Neutrophil (primary cell): ENCODE data around the gene CGN.

ENCODE experiments used
- H3K27ac ChIP-seq: fragments of 200-600 bp; sonication (generic); 2 replicates; pipeline ENCODE4 v1.5.1; 2016; ENCODE audit warnings: mild to moderate bottlenecking, moderate library complexity
- H3K27me3 ChIP-seq: fragments of 200-600 bp; sonication (generic); 2 replicates; pipeline ENCODE4 v1.6.0; 2016; ENCODE audit warnings: mild to moderate bottlenecking
- H3K36me3 ChIP-seq: fragments of 200-600 bp; sonication (generic); 2 replicates; pipeline ENCODE4 v1.5.1; 2017
- H3K4me1 ChIP-seq, 2 experiments: fragments of 200-600 bp in 1 of 2; sonication (generic) in 1 of 2; 1 replicate in 1 of 2; 2 replicates in 1 of 2; pipeline versions ENCODE4 v1.5.1 to v1.6.1; 2013 to 2016; ENCODE audit warnings: low read depth in 1 of 2, low read length in 1 of 2, mild to moderate bottlenecking in 1 of 2, moderate library complexity in 1 of 2; ENCODE audit not compliant: control insufficient read depth in 1 of 2, insufficient read depth in 1 of 2
- H3K4me3 ChIP-seq, 2 experiments: fragments of 200-600 bp in 1 of 2; sonication (generic) in 1 of 2; 1 replicate in 1 of 2; 2 replicates in 1 of 2; pipeline ENCODE4 v1.5.1; 2013 to 2016; ENCODE audit warnings: low read depth in 1 of 2, low read length in 1 of 2, mild to moderate bottlenecking in 1 of 2, moderate library complexity in 1 of 2
- H3K9me3 ChIP-seq: fragments of 200-600 bp; sonication (generic); 2 replicates; pipeline ENCODE4 v1.5.1; 2016
- TF ChIP-seq, protein P1 (sequence below): fragments of 200-600 bp; sonication (generic); IDR thresholded peaks from 2 replicates; pipeline ENCODE4 v1.5.1; 2016; ENCODE audit warnings: antibody characterized with exemption

CGN gene

DNA sequence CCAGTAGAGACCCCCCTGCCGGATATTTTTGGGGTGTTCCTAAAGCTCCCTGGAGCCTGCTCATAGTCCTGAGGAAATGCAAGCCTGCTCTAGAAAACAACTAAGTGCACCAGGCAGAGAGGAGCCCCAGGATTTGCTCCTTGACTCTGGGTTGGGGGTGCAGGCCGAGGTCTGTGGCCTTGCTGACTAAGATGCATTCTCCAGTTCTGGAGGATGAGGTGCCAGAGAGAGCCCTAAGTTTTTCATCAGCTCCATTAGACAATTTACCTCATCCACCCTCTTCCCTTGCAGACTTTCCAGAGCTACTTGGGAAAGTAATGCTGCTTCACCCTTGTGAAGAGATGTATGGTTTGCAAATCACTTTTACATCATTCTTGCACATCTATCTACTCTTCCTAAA lies 38.0 kb downstream of the CGN start:
- H3K9me3 ChIP-seq = no peaks in the 10 kb centered on the region
- no peak overlapping the region for H3K27ac ChIP-seq
- TF ChIP-seq, protein P1, sequence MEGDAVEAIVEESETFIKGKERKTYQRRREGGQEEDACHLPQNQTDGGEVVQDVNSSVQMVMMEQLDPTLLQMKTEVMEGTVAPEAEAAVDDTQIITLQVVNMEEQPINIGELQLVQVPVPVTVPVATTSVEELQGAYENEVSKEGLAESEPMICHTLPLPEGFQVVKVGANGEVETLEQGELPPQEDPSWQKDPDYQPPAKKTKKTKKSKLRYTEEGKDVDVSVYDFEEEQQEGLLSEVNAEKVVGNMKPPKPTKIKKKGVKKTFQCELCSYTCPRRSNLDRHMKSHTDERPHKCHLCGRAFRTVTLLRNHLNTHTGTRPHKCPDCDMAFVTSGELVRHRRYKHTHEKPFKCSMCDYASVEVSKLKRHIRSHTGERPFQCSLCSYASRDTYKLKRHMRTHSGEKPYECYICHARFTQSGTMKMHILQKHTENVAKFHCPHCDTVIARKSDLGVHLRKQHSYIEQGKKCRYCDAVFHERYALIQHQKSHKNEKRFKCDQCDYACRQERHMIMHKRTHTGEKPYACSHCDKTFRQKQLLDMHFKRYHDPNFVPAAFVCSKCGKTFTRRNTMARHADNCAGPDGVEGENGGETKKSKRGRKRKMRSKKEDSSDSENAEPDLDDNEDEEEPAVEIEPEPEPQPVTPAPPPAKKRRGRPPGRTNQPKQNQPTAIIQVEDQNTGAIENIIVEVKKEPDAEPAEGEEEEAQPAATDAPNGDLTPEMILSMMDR = no peak
- no peaks in the 10 kb centered on the region for H3K4me1 ChIP-seq
- H3K4me3 ChIP-seq = no peak overlapping the region
- no peaks in the 10 kb centered on the region for H3K36me3 ChIP-seq
- peaks cover 12% of the 10 kb centered on the region for H3K27me3 ChIP-seq

DNA sequence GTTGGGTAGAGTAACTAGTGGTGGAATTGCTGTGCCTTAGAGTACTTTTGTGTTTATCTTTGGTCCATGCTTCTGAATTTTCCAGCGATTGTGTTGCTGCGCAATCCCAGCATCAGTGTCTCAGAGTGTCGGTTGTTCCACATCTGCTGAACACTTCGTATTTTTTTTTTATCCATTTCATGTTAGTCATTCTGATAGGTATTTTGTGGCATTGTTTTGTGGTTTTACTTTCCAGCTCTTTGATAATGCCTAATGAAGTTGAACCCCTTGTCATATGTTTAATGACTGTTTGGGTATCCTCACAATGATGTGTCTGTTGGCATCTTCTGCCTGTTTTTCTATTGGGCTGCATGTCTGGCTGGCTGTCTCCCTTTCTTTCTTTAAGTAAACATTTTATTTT lies 42.5 kb downstream of the CGN start:
- Histone ChIP-seq H3K27me3 (no peaks in the 10 kb centered on the region), H3K4me3 (no peak overlapping the region), H3K27ac (no peak overlapping the region), H3K36me3 (no peaks in the 10 kb centered on the region), H3K4me1 (no peaks in the 10 kb centered on the region), H3K9me3 (no peaks in the 10 kb centered on the region)
- TF ChIP-seq, protein P1 = no peak

DNA sequence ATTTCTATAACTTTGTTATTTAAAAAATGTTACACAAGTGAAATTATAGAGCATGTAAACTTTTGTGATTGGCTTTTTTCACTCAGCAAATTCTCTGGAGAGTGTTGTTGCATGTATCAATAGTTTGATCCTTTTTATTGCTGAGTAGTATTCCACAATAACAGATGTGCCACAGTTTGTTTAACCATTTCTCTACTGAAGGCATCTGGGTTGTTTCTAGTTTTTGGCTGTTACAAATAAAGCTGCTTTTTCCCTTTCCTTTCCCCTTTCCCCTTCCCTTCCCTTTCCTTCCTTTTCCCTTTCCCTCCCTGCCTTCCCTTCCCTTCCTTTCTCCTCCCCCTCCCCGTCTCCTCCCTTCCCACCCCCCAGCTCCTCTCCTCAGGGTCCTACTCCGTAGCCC lies 44.9 kb downstream of the CGN start:
- Histone ChIP-seq H3K4me1 (peaks cover 6% of the 10 kb centered on the region in 2 experiments), H3K27ac (no peak overlapping the region), H3K36me3 (no peaks in the 10 kb centered on the region), H3K4me3 (no peak overlapping the region), H3K9me3 (no peaks in the 10 kb centered on the region), H3K27me3 (no peaks in the 10 kb centered on the region)
- TF ChIP-seq, protein P1 = no peak

DNA sequence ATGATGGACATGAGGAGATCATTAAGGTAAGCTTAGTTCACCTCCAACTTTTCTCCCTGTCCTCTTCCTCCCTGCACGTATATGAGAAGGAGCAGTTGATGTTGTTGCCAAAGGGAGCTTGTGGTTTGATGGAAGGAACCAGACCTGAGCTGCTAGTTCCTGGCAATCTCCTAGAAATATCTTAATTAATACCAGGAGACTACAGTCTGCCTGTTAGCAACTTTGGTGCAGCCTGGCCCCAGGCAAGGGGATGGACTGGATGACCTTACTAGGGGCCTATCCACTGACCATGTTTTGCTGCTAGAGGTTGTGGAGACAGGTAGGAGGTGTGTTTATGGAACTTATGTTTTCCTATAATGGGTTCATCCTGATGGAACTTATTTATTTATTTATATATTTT lies 51.5 kb downstream of the CGN start:
- TF ChIP-seq, protein P1 = no peak
- H3K27me3 ChIP-seq = no peaks in the 10 kb centered on the region
- no peaks in the 10 kb centered on the region for H3K36me3 ChIP-seq
- H3K9me3 ChIP-seq = no peaks in the 10 kb centered on the region
- H3K27ac ChIP-seq = no peak overlapping the region
- H3K4me3 ChIP-seq = no peak overlapping the region
- peaks cover 6% of the 10 kb centered on the region in 2 experiments for H3K4me1 ChIP-seq

DNA sequence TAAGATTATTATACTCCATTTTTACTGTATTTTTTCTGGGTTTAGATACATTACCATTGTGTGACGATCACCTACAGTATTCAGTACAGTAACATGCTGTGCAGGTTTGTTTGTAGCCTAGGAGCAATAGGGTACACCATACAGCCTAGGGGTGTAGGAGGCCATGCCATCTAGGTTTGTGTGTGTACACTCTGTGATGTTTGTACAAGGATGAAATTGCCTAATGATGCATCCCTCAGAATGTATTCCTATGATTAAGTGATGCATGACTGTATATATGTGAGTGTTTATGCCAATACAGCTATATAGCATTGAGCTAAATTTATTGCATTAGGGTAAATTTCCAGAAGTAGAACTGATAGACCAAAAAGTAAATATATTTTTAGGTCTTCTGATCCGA lies 52.2 kb downstream of the CGN start:
- TF ChIP-seq, protein P1 = no peak
- Histone ChIP-seq H3K27me3 (no peaks in the 10 kb centered on the region), H3K27ac (no peak overlapping the region), H3K4me1 (peaks cover 6% of the 10 kb centered on the region in 2 experiments), H3K9me3 (no peaks in the 10 kb centered on the region), H3K4me3 (no peak overlapping the region), H3K36me3 (no peaks in the 10 kb centered on the region)
